Uterus (tissue), 2 donors: ENCODE measurements around the gene TOP3A.

Source experiments
- POLR2A ChIP-seq, 2 donors: fragments of 450-650 bp; IDR thresholded peaks; one replicate each; pipeline ENCODE4 v1.6.1; 2016; ENCODE audit warnings: antibody characterized with exemption in 2 of 2, mild to moderate bottlenecking in 1 of 2, moderate library complexity in 1 of 2
- TF ChIP-seq, protein P1 (sequence below), 4 experiments: fragments of 200-600 bp in 2 of 4; fragments of 450-650 bp in 2 of 4; sonication (generic) in 2 of 4; IDR thresholded peaks; one replicate each; pipeline ENCODE4 v1.5.1; 2016 to 2019; ENCODE audit warnings: antibody characterized with exemption in 4 of 4, mild to moderate bottlenecking in 2 of 4, moderate library complexity in 1 of 4

DNA sequence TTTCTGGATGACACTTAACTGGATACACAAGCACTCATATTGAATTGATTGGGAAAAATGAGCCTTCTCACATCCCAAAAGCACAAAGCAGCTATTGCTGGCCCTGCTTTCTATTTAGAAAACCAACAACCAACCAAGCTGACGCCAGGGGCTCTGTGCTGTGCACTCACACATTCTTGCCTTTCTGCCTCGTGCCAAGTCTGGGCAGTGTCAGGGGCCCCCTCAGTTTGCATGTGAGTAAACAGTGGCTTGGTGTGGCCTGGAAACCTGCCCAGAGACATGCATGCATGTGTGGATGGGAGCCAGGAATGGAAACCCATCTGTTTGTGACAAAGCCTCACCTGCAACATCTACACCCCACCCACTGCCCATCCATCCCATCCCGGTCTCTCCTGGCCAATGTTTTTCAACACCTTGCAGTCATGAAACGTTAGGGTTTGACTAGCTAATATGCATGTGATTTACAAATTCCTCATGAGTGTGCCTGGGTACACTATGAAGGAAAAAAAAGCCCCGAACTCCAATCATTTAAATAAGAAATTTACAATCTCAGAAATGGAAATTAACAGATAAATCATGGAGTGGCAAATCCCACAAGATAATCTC, 33.9 kb downstream of the TOP3A start:
- TF ChIP-seq, protein P1, sequence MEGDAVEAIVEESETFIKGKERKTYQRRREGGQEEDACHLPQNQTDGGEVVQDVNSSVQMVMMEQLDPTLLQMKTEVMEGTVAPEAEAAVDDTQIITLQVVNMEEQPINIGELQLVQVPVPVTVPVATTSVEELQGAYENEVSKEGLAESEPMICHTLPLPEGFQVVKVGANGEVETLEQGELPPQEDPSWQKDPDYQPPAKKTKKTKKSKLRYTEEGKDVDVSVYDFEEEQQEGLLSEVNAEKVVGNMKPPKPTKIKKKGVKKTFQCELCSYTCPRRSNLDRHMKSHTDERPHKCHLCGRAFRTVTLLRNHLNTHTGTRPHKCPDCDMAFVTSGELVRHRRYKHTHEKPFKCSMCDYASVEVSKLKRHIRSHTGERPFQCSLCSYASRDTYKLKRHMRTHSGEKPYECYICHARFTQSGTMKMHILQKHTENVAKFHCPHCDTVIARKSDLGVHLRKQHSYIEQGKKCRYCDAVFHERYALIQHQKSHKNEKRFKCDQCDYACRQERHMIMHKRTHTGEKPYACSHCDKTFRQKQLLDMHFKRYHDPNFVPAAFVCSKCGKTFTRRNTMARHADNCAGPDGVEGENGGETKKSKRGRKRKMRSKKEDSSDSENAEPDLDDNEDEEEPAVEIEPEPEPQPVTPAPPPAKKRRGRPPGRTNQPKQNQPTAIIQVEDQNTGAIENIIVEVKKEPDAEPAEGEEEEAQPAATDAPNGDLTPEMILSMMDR (IDR thresholded peaks at IDR 0.05) = no peak
- TF ChIP-seq POLR2A (IDR thresholded peaks at IDR 0.05) = no peak
